HepG2 (cell line): ENCODE data around the gene CLDN19. TPM values are rescaled to one million over a fixed set of nuclear protein-coding genes. Genes with fewer than 3 reads are reported as not detected.

ENCODE experiments used
- CC2D1A ChIP-seq: sonication (generic); formaldehyde crosslinking; IDR thresholded peaks from 2 replicates; pipeline ENCODE4 v1.8.1; 2023; ENCODE audit warnings: mild to moderate bottlenecking, missing genetic modification reagents
- CHD4 ChIP-seq: fragments of 200-600 bp; sonication (generic); IDR thresholded peaks from 2 replicates; pipeline ENCODE4 v1.7.0; 2017; ENCODE audit warnings: mild to moderate bottlenecking, low read length, borderline replicate concordance
- CTCF ChIP-seq: sonication (generic); formaldehyde crosslinking; IDR thresholded peaks from 2 replicates; pipeline ENCODE4 v1.5.0; 2020; ENCODE audit warnings: mild to moderate bottlenecking, missing genetic modification reagents, moderate library complexity
- FLYWCH1 ChIP-seq: sonication (generic); formaldehyde crosslinking; IDR thresholded peaks from 2 replicates; pipeline ENCODE4 v1.8.1; 2023; ENCODE audit warnings: mild to moderate bottlenecking, missing genetic modification reagents
- FOXO4 ChIP-seq: sonication (generic); formaldehyde crosslinking; conservative IDR thresholded peaks from 2 replicates; pipeline ENCODE4 v1.8.1; 2023; ENCODE audit warnings: missing genetic modification reagents
- GZF1 ChIP-seq: sonication (generic); formaldehyde crosslinking; IDR thresholded peaks from 2 replicates; pipeline ENCODE4 v1.5.1; 2020; ENCODE audit warnings: mild to moderate bottlenecking, missing genetic modification reagents
- MLXIP ChIP-seq: sonication (generic); formaldehyde crosslinking; IDR thresholded peaks from 2 replicates; pipeline ENCODE4 v1.9.0; 2021; ENCODE audit warnings: missing genetic modification reagents, borderline replicate concordance
- NPAS2 ChIP-seq: sonication (generic); formaldehyde crosslinking; IDR thresholded peaks from 2 replicates; pipeline ENCODE4 v1.8.0; 2022; ENCODE audit warnings: mild to moderate bottlenecking, missing genetic modification reagents, borderline replicate concordance
- PBX3 ChIP-seq: sonication (generic); formaldehyde crosslinking; IDR thresholded peaks from 2 replicates; pipeline ENCODE4 v1.8.1; 2023; ENCODE audit warnings: missing genetic modification reagents, inconsistent platforms, borderline replicate concordance
- PRMT3 ChIP-seq: sonication (generic); formaldehyde crosslinking; IDR thresholded peaks from 2 replicates; pipeline ENCODE4 v1.8.1; 2022; ENCODE audit warnings: low read depth, mild to moderate bottlenecking, moderate library complexity, missing genetic modification reagents, borderline replicate concordance
- SMAD1 ChIP-seq: sonication (generic); formaldehyde crosslinking; IDR thresholded peaks from 2 replicates; pipeline ENCODE4 v1.4.0; 2020; ENCODE audit warnings: missing genetic modification reagents, low read depth, mild to moderate bottlenecking, borderline replicate concordance
- ZC3H4 ChIP-seq: sonication (generic); formaldehyde crosslinking; IDR thresholded peaks from 2 replicates; pipeline ENCODE4 v1.4.0; 2020; ENCODE audit warnings: missing genetic modification reagents, borderline replicate concordance
- ZKSCAN5 ChIP-seq: sonication (generic); formaldehyde crosslinking; IDR thresholded peaks from 2 replicates; pipeline ENCODE4 v1.5.1; 2020; ENCODE audit warnings: mild to moderate bottlenecking, missing genetic modification reagents
- ZNF383 ChIP-seq: sonication (generic); formaldehyde crosslinking; IDR thresholded peaks from 2 replicates; pipeline ENCODE4 v1.4.0; 2020; ENCODE audit warnings: missing genetic modification reagents, mild to moderate bottlenecking, borderline replicate concordance
- ZNF451 ChIP-seq: sonication (generic); formaldehyde crosslinking; IDR thresholded peaks from 2 replicates; pipeline ENCODE4 v1.5.0; 2020; ENCODE audit warnings: mild to moderate bottlenecking, missing genetic modification reagents
- ZNF460 ChIP-seq: sonication (generic); formaldehyde crosslinking; IDR thresholded peaks from 2 replicates; pipeline ENCODE4 v1.5.1; 2020; ENCODE audit warnings: missing genetic modification reagents, mild to moderate bottlenecking, borderline replicate concordance
- ZNF501 ChIP-seq: sonication (generic); formaldehyde crosslinking; IDR thresholded peaks from 2 replicates; pipeline ENCODE4 v1.5.1; 2020; ENCODE audit warnings: mild to moderate bottlenecking, moderate library complexity, missing genetic modification reagents
- ZNF563 ChIP-seq: sonication (generic); formaldehyde crosslinking; IDR thresholded peaks from 2 replicates; pipeline ENCODE4 v1.8.0; 2022; ENCODE audit warnings: mild to moderate bottlenecking, moderate library complexity, missing genetic modification reagents
- ZNF747 ChIP-seq: sonication (generic); formaldehyde crosslinking; IDR thresholded peaks from 2 replicates; pipeline ENCODE4 v1.8.1; 2023; ENCODE audit warnings: missing genetic modification reagents, mild to moderate bottlenecking, borderline replicate concordance
- ZNF780A ChIP-seq: sonication (generic); formaldehyde crosslinking; IDR thresholded peaks from 2 replicates; pipeline ENCODE4 v1.8.0; 2022; ENCODE audit warnings: mild to moderate bottlenecking, missing genetic modification reagents, moderate library complexity
- ZSCAN21 ChIP-seq: sonication (generic); formaldehyde crosslinking; IDR thresholded peaks from 2 replicates; pipeline ENCODE4 v1.8.0; 2022; ENCODE audit warnings: mild to moderate bottlenecking, missing genetic modification reagents, moderate library complexity, borderline replicate concordance
- polyA plus RNA-seq, 8 experiments: library from polyadenylated mRNA; depleted of rRNA in 3 of 8; stranded (reverse) in 7 of 8; unstranded in 1 of 8; fragments of >200 nt; fragmentation: Illumina TruSeq in 4 of 8; extraction: Trizol in 4 of 8; gene quantifications; 2 replicates each; pipeline versions ENCODE4 v1.2.1 to v1.2.3, GENCODE V29; 2011 to 2016; ENCODE audit warnings: low read depth in 4 of 8, missing spikeins in 1 of 8, mixed read lengths in 1 of 8; ENCODE audit not compliant: insufficient read depth in 1 of 8
- total RNA-seq, 5 experiments: library from RNA; depleted of rRNA; stranded (reverse); fragments of >200 nt; fragmentation: Illumina TruSeq; extraction: Trizol; gene quantifications; 2 replicates each; pipeline ENCODE4 v1.2.3, GENCODE V29; 2016; ENCODE audit warnings: low read depth in 1 of 5

Gene CLDN19
- total and polyA plus RNA-seq, 2 of the 13 experiments (the other 11 are each of a cell fraction or from before 2014, with no cell fraction given), result 5.0 to 7.6 TPM

- TF ChIP-seq FOXO4 (CRISPR knock-in tag) (no peak), ZNF780A (CRISPR knock-in tag) (no peak), ZSCAN21 (CRISPR knock-in tag) (0 out of 2 replicates have a peak, but pooled peaks have one; percentile 24), ZNF451 (CRISPR knock-in tag) (no peak), CTCF (CRISPR knock-in tag) (no peak), ZKSCAN5 (CRISPR knock-in tag) (no peak), MLXIP (CRISPR knock-in tag) (no peak), FLYWCH1 (CRISPR knock-in tag) (no peak), ZNF501 (CRISPR knock-in tag) (0 out of 2 replicates have a peak, but pooled peaks have one; percentile 43), CHD4 (no peak), GZF1 (CRISPR knock-in tag) (no peak), ZNF383 (CRISPR knock-in tag) (peak; percentile 50; the same call in 1 of the 2 replicates), ZNF460 (CRISPR knock-in tag) (no peak), SMAD1 (CRISPR knock-in tag) (peak; percentile 59; the same call in 1 of the 2 replicates), ZC3H4 (CRISPR knock-in tag) (no peak), ZNF747 (CRISPR knock-in tag) (peak; percentile 52; the same call in 1 of the 2 replicates), PRMT3 (CRISPR knock-in tag) (no peak), ZNF563 (CRISPR knock-in tag) (no peak), PBX3 (CRISPR knock-in tag) (no peak), NPAS2 (CRISPR knock-in tag) (no peak), CC2D1A (0 out of 2 replicates have a peak, but pooled peaks have one; percentile 47)
Observed at GRCh38 chr1:42739753-42740700, at the start of gene CLDN19 (continued).
